Globus pallidus (tissue), 1 donor: ENCODE data around the gene IPO7.
"Not testable (repeated sequence)": the region's sequence is repeated elsewhere in the genome, so short reads cannot be mapped to it uniquely, and the experiment has no call there.

Source experiments
- DNase-seq: peaks from one replicate; pipeline ENCODE4 v3.0.0-alpha.2; 2015; ENCODE audit warnings: low spot score

The IPO7 gene

GRCh38 chr11:9399466-9399865 is 15.0 kb downstream of the IPO7 start:
- DNase-seq: no peak

DNA sequence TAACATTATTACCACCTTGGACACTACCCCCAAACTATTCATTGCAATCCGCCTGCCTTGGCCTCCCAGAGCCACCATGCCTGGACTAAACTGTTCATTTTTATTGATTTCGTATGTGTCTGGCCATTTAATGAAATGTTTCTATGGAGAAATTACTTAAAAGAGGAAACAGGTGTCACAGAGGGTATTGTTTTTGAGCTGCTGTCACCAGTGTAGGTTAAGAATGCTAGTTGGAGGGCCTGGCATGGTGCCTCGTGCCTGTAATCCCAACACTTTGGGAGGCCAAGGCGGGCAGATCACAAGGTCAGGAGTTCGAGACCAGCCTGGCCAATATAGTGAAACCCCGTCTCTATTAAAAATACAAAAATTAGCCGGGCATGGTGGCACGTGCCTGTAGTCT is 17.4 kb downstream of the IPO7 start:
- DNase-seq: not testable (repeated sequence)

- DNase-seq: no peak
These were observed 44.3 kb downstream of the IPO7 start for GRCh38 chr11:9428706-9429105.

DNA sequence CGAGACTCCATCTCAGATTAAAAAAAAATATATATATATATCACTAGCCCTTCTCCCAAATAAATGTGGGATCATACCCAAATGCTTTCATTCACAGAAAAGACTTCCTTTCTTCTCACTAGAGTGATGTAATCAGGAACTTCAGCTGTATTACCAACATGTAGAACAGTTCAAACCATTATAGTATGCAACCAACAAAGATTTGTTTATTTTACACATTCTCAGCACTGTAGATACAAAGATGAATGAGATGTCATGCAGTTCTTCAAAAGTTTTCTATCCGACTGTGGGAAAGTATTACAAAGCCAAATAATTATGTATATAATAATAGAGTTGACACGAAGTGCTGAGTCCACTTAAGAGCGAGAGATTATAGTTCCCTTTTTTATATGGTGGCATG is 54.2 kb downstream of the IPO7 start:
- DNase-seq: peak; percentile 20

DNA sequence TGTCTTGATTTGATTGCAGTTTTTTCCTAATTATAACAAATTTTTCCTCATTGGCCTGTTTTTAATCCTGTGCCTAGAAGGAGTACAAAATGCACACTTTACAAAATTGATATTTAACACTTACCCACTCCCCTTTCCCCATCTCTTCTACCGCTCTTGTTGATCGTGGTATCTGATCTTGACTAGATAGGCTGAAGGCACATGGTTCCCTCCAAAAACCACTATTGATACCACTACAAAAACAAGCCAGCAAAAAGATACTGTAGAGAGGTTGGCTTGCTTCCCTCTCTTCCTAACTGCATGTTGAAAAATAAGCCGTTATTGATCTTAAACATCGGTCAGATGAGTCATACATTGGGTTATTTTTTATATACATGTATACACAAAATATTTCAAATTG is 61.8 kb downstream of the IPO7 start:
- no peak for DNase-seq

- DNase-seq: no peak
These were observed 64.3 kb downstream of the IPO7 start for GRCh38 chr11:9448576-9449352.

- DNase-seq: not testable (repeated sequence)
These were observed 67.6 kb downstream of the IPO7 start for GRCh38 chr11:9452023-9452422.

DNA sequence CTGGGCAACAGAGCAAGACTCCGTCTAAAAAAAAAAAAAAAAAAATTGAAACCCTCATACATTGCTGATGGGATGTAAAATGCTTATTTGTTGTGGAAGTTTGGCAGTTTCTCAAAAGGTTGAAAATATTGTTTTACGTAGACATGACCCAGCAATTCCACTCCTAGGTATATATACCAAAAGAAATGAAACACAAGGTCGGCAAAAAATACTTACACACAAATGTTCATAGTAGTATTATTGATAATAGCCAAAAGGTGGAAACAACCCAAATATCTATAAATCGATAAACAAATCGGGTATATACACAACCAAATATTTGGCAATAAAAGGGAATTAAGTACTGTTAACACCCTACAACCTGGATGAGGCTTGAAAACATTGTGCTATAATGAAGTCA is 71.3 kb downstream of the IPO7 start:
- no peak for DNase-seq

DNA sequence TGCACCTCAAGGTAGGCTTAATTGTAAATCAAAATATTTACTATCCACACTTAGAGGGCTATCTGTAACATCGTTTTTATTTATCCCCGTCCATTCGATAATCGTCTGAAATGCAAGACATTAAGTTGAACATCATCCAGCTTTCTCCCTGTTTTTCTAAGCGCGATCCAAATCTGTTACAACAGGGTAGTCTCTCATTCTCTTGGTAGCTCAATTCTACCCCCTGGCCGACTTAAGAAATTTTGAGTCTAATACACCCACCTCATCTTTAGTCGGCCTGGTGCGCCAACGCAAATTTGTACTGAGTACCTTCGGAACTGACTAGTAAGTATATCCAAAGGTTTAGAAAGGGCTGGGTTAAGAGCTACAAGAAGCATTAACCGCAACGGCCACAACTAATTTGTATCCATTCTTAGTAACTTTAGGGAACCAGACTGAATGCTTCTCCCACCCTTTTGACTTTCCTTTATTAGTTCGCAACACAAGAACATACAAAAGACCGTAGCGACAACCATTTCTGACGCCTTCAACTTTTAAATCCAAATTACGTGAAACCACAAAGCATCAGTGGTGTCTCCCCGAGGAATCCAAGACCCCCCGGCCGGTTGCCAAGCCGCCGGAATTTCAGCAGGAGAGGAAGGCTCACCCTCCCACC is 75.3 kb downstream of the IPO7 start:
- DNase-seq: peak; percentile 33

DNA sequence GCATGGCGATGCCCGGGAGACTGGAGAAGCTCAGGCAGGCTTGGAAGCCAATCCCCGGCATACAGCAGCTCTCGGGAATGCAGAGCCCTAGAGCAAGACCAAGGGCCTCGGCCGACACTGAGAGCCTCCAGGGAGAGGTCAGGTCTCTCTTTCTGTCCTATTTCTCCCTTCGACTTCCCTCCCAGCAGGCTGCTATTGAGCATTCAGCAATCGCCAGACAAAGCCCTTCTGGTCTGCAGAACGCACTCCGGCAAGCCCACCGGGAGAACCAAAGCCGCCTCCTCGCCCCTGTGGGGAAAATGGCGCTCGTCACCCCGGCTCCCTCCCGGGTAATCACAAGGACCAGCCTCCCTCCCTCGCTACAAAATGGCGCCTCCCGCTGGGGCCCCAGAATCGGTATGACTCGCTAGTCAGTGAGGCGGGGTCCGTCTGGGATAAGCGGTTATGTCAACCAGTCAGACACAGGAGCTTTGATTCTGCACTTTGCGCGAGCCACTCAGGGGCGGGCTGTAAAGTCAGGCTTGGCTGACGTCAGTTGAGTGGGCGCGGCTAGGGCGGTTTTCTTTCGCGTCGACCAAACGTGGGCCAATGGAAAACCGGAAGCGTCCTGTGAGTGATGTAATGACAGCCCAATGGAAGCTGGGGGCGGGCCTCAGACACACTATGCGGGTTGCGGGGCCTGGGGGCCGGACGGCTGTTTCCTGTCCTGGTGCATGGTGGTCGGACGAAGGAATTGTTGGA is 76.0 kb downstream of the IPO7 start, which contains the start of gene ZNF143:
TSS of gene ZNF143 (plus strand) at position 691 of the 741 bp plus-strand sequence. CDS start 10,297 bp downstream, outside the sequence.
- DNase-seq: peak; percentile 100

DNA sequence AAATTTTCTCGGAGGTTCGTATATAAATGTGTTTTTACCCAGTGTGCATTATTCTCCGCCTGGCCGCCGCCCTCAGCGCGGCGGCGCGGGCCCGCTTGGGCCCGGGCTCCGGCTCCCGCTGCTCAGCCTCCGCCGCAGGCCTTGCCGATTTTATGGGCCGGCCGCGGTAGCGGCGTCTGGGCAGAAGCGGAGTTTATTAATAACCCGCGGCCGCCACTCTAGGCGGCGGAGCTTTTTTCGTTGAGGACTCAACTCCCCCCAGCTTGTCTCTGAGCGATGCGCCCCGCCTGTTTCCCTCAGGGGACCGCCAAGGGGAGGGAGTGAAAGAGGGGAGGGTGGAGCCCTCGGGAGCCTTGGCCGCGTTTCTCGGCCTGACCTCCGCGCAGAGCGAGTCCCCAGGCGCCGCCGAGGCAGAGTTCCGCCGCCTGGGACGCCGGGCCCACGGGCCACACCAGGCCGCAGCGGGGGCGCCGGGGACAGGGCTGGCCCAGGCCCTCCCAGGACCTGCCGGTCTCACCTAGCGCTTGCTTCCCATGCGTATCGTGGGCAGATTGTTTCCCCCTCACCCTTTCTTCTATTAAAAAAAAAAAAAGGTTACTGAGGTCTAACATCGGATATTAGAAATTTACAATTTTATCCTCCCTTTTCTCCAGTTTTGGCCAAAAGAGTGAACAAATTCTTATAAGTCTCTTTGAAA is 76.8 kb downstream of the IPO7 start:
- DNase-seq: peak; percentile 93

DNA sequence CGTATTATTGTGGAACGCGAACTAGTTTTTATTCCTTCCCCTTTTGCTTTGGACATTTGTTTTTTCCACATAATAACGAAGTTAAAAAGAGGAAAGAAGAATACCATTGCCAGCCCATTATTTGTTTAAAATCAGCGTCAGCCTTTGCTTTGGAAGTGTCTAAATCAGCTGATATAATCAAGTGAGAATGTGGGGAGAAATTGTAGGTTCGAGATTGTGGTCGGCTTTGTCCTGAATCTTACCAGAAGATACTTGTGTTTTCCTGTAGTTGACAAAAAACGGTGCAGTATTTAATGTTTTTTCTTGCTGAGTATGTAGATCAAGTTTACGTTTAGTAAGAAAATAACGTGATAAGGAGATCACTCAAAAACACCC is 77.3 kb downstream of the IPO7 start:
- DNase-seq: peak; percentile 34

DNA sequence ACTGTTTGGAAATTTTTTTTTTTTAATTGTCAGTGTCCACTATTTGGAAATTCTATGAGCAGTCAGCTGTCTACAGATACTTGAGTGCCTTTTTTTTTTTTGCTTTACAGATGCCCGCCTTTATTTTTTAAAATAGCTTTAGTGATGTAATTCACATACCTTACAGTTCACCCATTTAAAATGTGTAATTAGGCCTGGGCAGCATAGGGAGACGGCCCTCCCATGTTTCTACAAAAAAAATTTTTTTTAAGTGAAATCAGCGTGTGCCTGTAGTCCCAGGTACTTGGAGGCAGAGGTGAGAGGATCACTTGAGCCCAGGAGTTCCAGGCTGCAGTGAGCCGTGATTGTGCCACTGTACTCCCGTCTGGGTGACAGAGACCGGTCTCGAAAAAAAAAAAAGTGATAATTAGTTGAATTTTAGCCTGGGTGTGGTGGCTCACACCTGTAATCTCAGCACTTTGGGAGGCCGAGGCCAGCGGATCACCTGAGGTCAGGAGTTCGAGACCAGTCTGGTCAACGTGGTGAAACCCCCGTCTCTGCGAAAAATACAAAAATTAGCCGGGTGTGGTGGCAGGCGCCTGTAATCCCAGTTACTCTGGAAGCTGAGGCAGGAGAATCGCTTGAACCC is 77.8 kb downstream of the IPO7 start:
- no peak for DNase-seq

DNA sequence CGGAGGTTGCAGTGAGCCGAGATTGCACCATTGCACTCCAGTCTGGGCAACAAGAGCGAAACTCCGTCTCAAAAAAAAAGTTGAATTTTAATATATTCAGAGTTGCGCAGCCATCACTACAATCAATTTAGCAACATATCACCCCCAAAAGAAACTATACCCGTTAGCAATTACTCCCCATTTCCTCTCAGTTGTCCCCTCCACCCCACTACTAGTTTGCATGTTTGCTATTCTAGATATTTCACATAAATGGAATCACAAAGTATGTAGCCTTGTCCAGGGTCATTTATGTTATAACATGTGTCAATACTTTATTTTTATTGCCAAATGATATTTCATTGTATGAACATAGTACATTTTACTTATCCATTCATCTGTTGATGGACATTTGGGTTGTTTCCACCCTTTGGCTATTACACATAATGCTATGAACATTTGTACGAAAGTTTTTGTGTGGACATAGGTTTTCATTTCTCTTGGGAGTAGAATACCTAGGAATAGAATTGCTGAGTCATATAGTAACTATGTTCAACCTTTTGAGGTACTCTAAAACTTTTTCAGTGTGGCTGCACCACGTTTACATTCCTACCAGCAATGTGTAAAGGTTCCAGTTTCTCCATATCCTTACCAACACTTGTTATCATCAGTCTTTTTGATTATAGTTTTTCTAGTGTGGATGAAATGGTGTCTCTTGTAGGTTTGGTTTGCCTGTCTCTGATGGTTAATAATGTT is 78.5 kb downstream of the IPO7 start:
- no peak for DNase-seq

- DNase-seq: no peak
These were observed 86.3 kb downstream of the IPO7 start for GRCh38 chr11:9470765-9471164.

DNA sequence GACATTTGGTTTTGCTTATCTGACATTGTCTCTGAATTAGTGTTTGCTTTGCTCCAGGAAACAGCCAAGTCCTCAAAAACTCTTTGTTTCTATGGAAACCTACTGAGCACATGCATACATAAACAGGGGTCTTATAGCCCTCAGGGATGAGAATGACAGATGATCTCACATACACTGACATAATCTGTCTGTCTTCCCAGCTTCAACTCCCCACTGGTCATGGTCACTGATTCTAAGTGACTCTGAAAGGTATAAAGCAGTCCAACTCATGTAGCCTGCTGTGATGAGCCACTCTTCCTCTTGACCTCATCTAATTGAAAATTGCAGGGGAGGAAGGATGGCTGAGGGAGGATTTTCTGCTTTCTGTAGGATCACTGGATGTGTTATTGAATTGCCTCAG is 89.0 kb downstream of the IPO7 start:
- no peak for DNase-seq

DNA sequence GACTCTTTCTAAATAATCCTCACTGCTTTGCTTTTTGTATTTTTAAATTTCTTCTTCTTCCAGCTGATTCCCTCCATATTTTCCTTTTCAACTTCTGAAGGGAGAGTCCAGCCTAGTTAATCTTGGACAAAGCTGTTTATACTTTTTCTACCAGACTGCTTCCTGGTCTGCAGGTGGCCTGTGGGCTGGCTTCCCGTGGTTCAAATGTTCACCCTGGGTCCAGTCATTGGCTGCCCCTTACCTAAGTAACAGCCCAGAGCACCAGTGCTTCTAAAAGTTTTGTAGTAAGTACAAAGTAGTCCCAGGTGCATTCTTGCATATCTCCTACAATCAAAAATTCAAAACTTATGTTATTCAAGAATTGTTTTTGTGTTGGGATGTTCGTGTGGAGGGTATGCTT is 95.4 kb downstream of the IPO7 start:
- no peak for DNase-seq

GRCh38 chr11:9489080-9489765 is 104.8 kb downstream of the IPO7 start:
- no peak for DNase-seq

GRCh38 chr11:9490376-9490775 is 105.9 kb downstream of the IPO7 start:
- DNase-seq: no peak

GRCh38 chr11:9493492-9493891 is 109.0 kb downstream of the IPO7 start:
- no peak for DNase-seq

- DNase-seq: no peak
These were observed 109.9 kb downstream of the IPO7 start for GRCh38 chr11:9494316-9494715.
